ENCODE results near the gene LASP1. TPM values are rescaled to one million over a fixed set of nuclear protein-coding genes. Genes with fewer than 3 reads are reported as not detected.
A peak's percentile ranks its signal among the peaks of the same experiment; 100 is the strongest.

LASP1 gene
- total and polyA plus RNA-seq, 2 of the 8 experiments (the other 6 are each of a cell fraction or from before 2014, with no cell fraction given) = 114 to 180 TPM

DNA sequence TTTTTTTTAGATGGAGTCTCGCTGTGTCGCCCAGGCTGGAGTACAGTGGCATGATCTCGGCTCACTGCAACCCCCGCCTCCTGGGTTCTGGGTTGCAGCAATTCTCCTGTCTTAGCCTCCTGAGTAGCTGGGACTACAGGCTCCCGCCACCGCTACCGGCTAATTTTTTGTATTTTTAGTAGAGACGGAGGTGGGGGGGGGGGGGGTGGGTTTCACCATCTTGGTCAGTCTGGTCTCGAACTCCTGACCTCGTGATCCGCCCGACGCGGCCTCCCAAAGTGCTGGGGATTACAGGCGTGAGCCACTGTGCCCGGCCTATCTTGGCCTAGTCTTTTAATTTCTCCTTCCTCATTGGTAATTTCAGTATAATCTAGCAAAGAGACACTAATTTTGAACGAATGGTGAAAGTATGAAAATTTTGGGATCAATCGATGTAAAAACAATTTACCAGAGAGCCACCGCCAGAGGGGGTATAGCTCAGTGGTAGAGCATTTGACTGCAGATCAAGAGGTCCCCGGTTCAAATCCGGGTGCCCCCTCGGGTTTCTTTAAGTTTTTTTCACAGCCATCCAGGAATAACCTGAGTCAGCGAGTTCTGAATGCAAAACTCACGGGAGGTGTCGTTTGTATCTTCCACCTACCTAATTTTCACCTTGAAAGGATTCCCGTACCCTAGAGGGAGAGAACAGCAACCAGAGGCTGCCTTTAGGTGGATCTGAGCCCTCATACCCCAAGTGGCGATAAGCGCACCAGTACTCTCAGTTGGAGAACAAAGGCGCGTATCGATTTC lies 2.5 kb upstream of the LASP1 start:
- FAIRE-seq = peak; percentile 24
- H3K79me2 ChIP-seq (ENCODE audit: control insufficient read depth in 1 of 2, insufficient read depth in 2 of 2, low read length in 2 of 2) = peaks cover 14 to 18% of the 10 kb centered on the region in 2 experiments
- peaks cover 0 to 15% (median 7%) of the 10 kb centered on the region in 4 experiments; a peak in 6 of 7 replicates for H3K4me1 ChIP-seq (replicated peaks in 1 of 4; ENCODE audit: control insufficient read depth in 3 of 4, insufficient read depth in 4 of 4, low read length in 3 of 4)
- peak overlapping the region; percentile 95 to 97 for H3K4me2 ChIP-seq (ENCODE audit: insufficient read depth in 1 of 2, low read depth in 2 of 2, low read length in 2 of 2)
- no peaks in the 10 kb centered on the region for H3K9me3 ChIP-seq (ENCODE audit: insufficient read depth in 2 of 2, low read depth in 1 of 2, low read length in 1 of 2)
- no peak overlapping the region for H2AK5ac ChIP-seq (ENCODE audit: low read depth, low read length)
- no peaks in the 10 kb centered on the region for H3K27me3 ChIP-seq (replicated peaks in 1 of 4; ENCODE audit: control insufficient read depth in 3 of 4, extremely low read depth in 1 of 4, insufficient read depth in 3 of 4, low read length in 3 of 4)
- H3K56ac ChIP-seq (replicated peaks; ENCODE audit: insufficient read length, low read depth, low read length) = peak overlapping the region; percentile 28
- H2BK20ac ChIP-seq (ENCODE audit: low read length) = no peak overlapping the region
- H4K20me1 ChIP-seq (replicated peaks in 1 of 2; ENCODE audit: control insufficient read depth in 1 of 2, insufficient read depth in 2 of 2, low read length in 2 of 2) = peaks cover 0 to 5% of the 10 kb centered on the region in 2 experiments
- H2BK12ac ChIP-seq (ENCODE audit: low read depth, low read length) = no peak overlapping the region
- peak overlapping the region; percentile 65 for H3K18ac ChIP-seq (ENCODE audit: extremely low read depth, low read length)
- H4K8ac ChIP-seq (ENCODE audit: extremely low read depth, insufficient read depth, low read length) = no peak overlapping the region; the same call in 1 of the 2 replicates
- peak overlapping the region; percentile 63; the same call in 1 of the 2 replicates for H2BK5ac ChIP-seq (ENCODE audit: low read depth, low read length)
- peak overlapping the region; percentile 38 for H2AFZ ChIP-seq (ENCODE audit: low read length)
- H2BK120ac ChIP-seq (replicated peaks; ENCODE audit: low read depth, low read length) = peak overlapping the region; percentile 18
- 0 out of 8 replicates have a peak, but pooled peaks cover 0 to under 1% (median 0%) of the 10 kb centered on the region in 4 experiments for H3K36me3 ChIP-seq (ENCODE audit: control insufficient read depth in 2 of 4, insufficient read depth in 4 of 4, low read length in 3 of 4)
- CTCF ChIA-PET (ENCODE audit: partially characterized antibody) = interaction anchor here (0.8 to 2.7 kb wide), 15 partner anchors 8 to 289 kb away, joined by 3 to 10 read pairs (median 3); partner anchors contain the start of gene LASP1NB
- H3K23ac ChIP-seq (ENCODE audit: insufficient read length) = no peak overlapping the region
- H2BK15ac ChIP-seq (ENCODE audit: low read length) = no peak overlapping the region
- H3K23me2 ChIP-seq (ENCODE audit: low read depth, low read length) = peaks cover 17% of the 10 kb centered on the region
- DNase-seq (ENCODE audit: low read depth in 1 of 2, low spot score in 2 of 2) = peak; percentile 54 to 86
- POLR2A ChIA-PET (ENCODE audit: partially characterized antibody) = interaction anchor here (0.7 to 24.3 kb wide), 7 partner anchors 10 to 96 kb away, joined by 3 to 468 read pairs (median 4); partner anchors contain the start of genes CWC25, LASP1NB and RPL23
- 15% methylated on average over 24 of the region's 31 CpGs; no CpG with 5 or more reads in 1 of the 2 experiments for WGBS, 2 experiments (ENCODE audit: extremely low coverage in 1 of 2, insufficient coverage in 1 of 2, insufficient read length in 1 of 2, insufficient replicate concordance in 2 of 2, low coverage in 1 of 2, low lambda C conversion rate in 2 of 2, missing lambda C conversion rate in 1 of 2)
- H3K14ac ChIP-seq (ENCODE audit: insufficient read length) = no peak overlapping the region
- peak overlapping the region; percentile 15 for H4K91ac ChIP-seq (replicated peaks; ENCODE audit: insufficient read length, low read length)
- no peak overlapping the region for H3K4ac ChIP-seq (replicated peaks; ENCODE audit: insufficient read length, low read depth, low read length)
- peaks cover 8% of the 10 kb centered on the region for H3K79me1 ChIP-seq (ENCODE audit: low read depth, low read length)
- peak overlapping the region; percentile 88 to 100 (median 98) for H3K4me3 ChIP-seq (ENCODE audit: extremely low read depth in 1 of 4, insufficient read depth in 2 of 4, low read depth in 3 of 4, low read length in 4 of 4)
- H3K27ac ChIP-seq (ENCODE audit: low read depth, low read length) = no peak overlapping the region
- no peak overlapping the region for H4K5ac ChIP-seq (ENCODE audit: insufficient read length, low read depth, low read length)
- peak overlapping the region in 3 of 4 experiments; percentile 36 to 55 (median 41); a peak in 4 of 7 replicates for H3K9ac ChIP-seq (replicated peaks in 1 of 4; ENCODE audit: extremely low read depth in 1 of 4, low read depth in 3 of 4, low read length in 3 of 4)
- TF ChIP-seq, protein P1, sequence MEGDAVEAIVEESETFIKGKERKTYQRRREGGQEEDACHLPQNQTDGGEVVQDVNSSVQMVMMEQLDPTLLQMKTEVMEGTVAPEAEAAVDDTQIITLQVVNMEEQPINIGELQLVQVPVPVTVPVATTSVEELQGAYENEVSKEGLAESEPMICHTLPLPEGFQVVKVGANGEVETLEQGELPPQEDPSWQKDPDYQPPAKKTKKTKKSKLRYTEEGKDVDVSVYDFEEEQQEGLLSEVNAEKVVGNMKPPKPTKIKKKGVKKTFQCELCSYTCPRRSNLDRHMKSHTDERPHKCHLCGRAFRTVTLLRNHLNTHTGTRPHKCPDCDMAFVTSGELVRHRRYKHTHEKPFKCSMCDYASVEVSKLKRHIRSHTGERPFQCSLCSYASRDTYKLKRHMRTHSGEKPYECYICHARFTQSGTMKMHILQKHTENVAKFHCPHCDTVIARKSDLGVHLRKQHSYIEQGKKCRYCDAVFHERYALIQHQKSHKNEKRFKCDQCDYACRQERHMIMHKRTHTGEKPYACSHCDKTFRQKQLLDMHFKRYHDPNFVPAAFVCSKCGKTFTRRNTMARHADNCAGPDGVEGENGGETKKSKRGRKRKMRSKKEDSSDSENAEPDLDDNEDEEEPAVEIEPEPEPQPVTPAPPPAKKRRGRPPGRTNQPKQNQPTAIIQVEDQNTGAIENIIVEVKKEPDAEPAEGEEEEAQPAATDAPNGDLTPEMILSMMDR (IDR thresholded peaks at IDR 0.05; ENCODE audit: control extremely low read depth in 1 of 3, insufficient read depth in 1 of 3, low read depth in 1 of 3, low read length in 3 of 3) = 0 out of 4 replicates have a peak, but pooled peaks of 1 of the 3 experiments have one; percentile 14
- TF ChIP-seq TAF7 (optimal IDR thresholded peaks at IDR 0.05; ENCODE audit: borderline replicate concordance, low read depth, low read length) = no peak
- TF ChIP-seq CBX5 (IDR thresholded peaks at IDR 0.05; ENCODE audit: low read depth, low read length) = no peak
- TF ChIP-seq POU5F1 (IDR thresholded peaks at IDR 0.05; ENCODE audit: low read depth, low read length) = no peak
- TF ChIP-seq ASH2L (IDR thresholded peaks at IDR 0.05; ENCODE audit: low read length) = peak; percentile 25
- TF ChIP-seq RBBP5 (IDR thresholded peaks at IDR 0.05; ENCODE audit: borderline replicate concordance, low read depth, low read length) = no peak
- no peak for TF ChIP-seq SRF (IDR thresholded peaks at IDR 0.05; ENCODE audit: low read depth, low read length)
- no peak for TF ChIP-seq HDAC2 (IDR thresholded peaks at IDR 0.05; ENCODE audit: borderline replicate concordance in 1 of 2, low read depth in 2 of 2, low read length in 2 of 2)

Measured in H1 (cell line).